ENCODE data around the gene PLS3. TPM values are rescaled to one million over a fixed set of nuclear protein-coding genes. Genes with fewer than 3 reads are reported as not detected.

Gene PLS3
- total RNA-seq, 1 donor from 2014 or later = 417 TPM

- Mint-ChIP-seq H3K27me3 (ENCODE audit: low read depth) (no peaks in the 10 kb centered on the region), H3K36me3 (peaks cover 11% of the 10 kb centered on the region), H3K9me3 (no peaks in the 10 kb centered on the region), H3K4me1 (peaks cover 70% of the 10 kb centered on the region), H3K27ac (peak overlapping the region; percentile 83), H3K4me3 (no peak overlapping the region)
- no peak for TF ChIP-seq CTCF (IDR thresholded peaks at IDR 0.05; ENCODE audit: unreplicated experiment)
- no peak for DNase-seq (ENCODE audit: low spot score in 2 of 2, unreplicated experiment in 2 of 2)
These were observed 37.6 kb downstream of the PLS3 start for GRCh38 chrX:115598556-115598955.

DNA sequence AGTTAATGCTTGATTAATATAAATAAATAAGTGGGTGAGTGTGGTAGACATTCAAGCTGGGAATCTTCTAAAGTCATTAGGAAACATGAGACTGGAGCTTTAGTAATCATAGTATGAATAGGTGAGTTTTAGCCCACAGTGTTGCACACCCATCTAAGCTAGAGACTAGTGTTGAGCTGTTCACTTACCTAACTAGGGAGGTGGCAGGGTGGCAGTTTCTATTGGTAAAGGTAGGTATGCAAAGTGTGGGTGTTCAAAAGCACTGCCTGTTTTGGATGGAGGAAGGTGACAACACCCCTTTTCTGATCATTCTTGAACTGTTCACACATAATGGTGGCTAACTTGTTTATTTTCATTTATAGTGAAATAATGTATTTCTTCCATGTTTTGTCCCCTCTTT, 41.3 kb downstream of the PLS3 start:
- Mint-ChIP-seq H3K36me3 (peaks cover 18% of the 10 kb centered on the region), H3K4me1 (peaks cover 60% of the 10 kb centered on the region), H3K9me3 (no peaks in the 10 kb centered on the region), H3K27me3 (ENCODE audit: low read depth) (no peaks in the 10 kb centered on the region), H3K4me3 (no peak overlapping the region), H3K27ac (peak overlapping the region; percentile 86)
- DNase-seq (ENCODE audit: low spot score in 2 of 2, unreplicated experiment in 2 of 2) = no peak
- no peak for TF ChIP-seq CTCF (IDR thresholded peaks at IDR 0.05; ENCODE audit: unreplicated experiment)

GRCh38 chrX:115602729-115603389, 41.9 kb downstream of the PLS3 start:
- Mint-ChIP-seq H3K9me3 (no peaks in the 10 kb centered on the region), H3K4me3 (no peak overlapping the region), H3K4me1 (peaks cover 56% of the 10 kb centered on the region), H3K27me3 (ENCODE audit: low read depth) (no peaks in the 10 kb centered on the region), H3K36me3 (peaks cover 18% of the 10 kb centered on the region), H3K27ac (peak overlapping the region; percentile 86)
- no peak for TF ChIP-seq CTCF (IDR thresholded peaks at IDR 0.05; ENCODE audit: unreplicated experiment)
- DNase-seq (ENCODE audit: low spot score in 2 of 2, unreplicated experiment in 2 of 2) = no peak

DNA sequence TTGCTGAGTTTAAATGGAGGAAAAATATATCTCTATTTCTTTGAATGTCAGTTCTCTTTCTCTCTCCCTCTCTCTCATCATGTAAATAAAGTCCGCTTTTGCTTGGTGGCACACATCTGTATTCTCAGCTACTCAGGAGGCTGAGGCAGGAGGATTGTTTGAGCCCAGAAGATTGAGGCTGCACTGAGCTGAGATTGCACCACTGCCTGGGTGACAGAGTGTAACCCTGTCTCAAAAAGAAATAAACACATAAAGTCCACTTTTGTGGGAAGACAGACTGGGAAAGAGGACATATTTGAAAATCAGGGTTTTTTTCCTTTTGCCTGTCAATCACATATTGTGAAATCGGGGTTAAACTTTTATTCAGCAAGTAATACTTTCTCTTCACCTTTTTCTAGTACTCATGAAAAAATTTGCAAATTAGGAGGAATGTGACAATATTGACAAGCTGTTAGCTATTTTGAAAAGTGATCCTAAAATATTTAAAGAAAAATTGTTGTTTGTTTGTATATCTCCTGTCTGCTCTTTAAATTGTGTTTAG, 42.6 kb downstream of the PLS3 start:
- no peak for TF ChIP-seq CTCF (IDR thresholded peaks at IDR 0.05; ENCODE audit: unreplicated experiment)
- H3K4me3 Mint-ChIP-seq = no peak overlapping the region
- no peak for DNase-seq (ENCODE audit: low spot score in 2 of 2, unreplicated experiment in 2 of 2)
- H3K36me3 Mint-ChIP-seq = peaks cover 22% of the 10 kb centered on the region
- H3K4me1 Mint-ChIP-seq = peaks cover 50% of the 10 kb centered on the region
- H3K9me3 Mint-ChIP-seq = no peaks in the 10 kb centered on the region
- no peaks in the 10 kb centered on the region for H3K27me3 Mint-ChIP-seq (ENCODE audit: low read depth)
- H3K27ac Mint-ChIP-seq = peak overlapping the region; percentile 86

DNA sequence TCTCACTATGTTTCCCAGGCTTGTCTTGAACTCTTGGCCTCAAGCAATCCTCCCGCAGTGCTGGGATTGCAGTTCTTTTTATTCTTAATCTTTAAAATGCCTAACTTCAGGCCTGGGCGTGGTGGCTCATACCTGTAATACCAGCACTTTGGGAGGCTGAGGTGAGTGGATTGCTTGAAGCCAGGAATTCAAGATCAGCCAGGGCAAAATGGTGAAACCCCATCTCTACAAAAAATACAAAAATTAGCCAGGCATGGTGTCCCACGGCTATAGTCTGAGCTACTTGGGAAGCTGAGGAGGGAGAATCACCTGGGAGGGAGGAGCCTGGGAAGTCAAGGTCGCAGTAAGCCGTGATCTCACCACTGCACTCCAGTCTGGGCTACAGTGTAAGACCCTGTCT, 45.9 kb downstream of the PLS3 start:
- H3K27ac Mint-ChIP-seq = peak overlapping the region; percentile 94
- no peak for TF ChIP-seq CTCF (IDR thresholded peaks at IDR 0.05; ENCODE audit: unreplicated experiment)
- DNase-seq (ENCODE audit: low spot score in 2 of 2, unreplicated experiment in 2 of 2) = no peak
- H3K36me3 Mint-ChIP-seq = peaks cover 28% of the 10 kb centered on the region
- H3K9me3 Mint-ChIP-seq = no peaks in the 10 kb centered on the region
- H3K27me3 Mint-ChIP-seq (ENCODE audit: low read depth) = no peaks in the 10 kb centered on the region
- H3K4me3 Mint-ChIP-seq = no peak overlapping the region
- peaks cover 35% of the 10 kb centered on the region for H3K4me1 Mint-ChIP-seq

Data from mesothelial cell of epicardium (in vitro differentiated cells).